HG03159 (cell line): ENCODE data around the gene ETS1.
A peak's percentile ranks its signal among the peaks of the same experiment; 100 is the strongest.

Source experiments
- ATAC-seq: cut with Tn5 transposase; IDR thresholded peaks from one replicate; pipeline ENCODE4 v1.9.1; 2021; ENCODE audit warnings: mild to moderate bottlenecking, moderate library complexity; ENCODE audit not compliant: unreplicated experiment

The ETS1 gene

DNA sequence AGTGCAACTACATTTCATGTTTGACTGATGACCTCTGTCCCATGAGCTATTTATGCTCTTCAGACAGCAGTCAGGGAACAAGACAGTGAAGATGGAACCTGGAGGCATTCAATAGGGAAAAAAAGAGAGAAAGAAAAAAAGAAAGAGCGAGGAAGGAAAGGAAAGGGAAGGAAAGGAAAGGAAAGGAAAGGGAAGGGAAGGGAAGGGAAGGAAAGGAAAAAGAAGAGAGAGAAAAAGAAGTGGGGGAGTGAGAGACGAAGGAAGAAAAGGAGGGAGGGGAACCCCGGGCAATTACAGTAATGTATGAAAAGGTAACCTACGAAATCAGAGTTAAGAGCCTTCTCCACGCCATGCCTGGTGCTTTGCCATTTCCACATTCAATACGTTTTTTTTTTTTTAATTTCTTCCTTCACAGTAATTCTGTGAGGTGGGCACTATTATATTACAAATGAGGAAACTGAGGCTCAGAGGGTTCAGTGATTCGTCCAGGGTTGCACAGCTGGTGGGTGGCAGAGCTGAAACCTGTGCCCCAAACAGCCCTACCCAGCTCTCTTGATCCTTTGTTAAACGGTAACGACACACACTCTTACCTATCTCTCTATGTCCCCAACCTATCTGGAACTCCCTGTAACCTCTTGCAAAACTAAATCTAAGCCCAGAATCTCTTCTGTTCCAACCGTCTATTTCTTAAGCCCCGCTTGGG lies 39.3 kb downstream of the ETS1 start:
- no peak for ATAC-seq

DNA sequence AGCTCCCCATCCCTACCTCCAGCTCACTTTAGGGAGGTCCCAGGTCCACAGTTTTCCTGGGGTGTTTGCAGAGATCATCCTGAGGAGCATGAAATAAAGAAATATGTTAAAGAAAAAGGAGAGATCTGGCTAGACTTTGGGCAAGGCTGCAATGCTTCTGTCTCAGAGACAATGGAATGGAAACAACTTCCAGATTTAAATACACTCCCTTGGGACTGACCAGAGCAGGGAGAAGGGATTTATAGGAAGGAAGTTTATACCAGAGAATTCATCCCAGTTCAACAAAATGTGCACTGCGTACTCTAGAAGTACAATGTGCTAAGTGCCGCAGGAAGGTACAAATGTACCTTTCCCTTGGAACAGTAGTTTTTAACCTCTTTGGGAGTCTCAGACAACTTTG lies 40.4 kb downstream of the ETS1 start:
- ATAC-seq: no peak

- no peak for ATAC-seq
Observed at GRCh38 chr11:128544471-128545051, 42.8 kb downstream of the ETS1 start.

GRCh38 chr11:128540469-128540868 lies 46.9 kb downstream of the ETS1 start:
- no peak for ATAC-seq

DNA sequence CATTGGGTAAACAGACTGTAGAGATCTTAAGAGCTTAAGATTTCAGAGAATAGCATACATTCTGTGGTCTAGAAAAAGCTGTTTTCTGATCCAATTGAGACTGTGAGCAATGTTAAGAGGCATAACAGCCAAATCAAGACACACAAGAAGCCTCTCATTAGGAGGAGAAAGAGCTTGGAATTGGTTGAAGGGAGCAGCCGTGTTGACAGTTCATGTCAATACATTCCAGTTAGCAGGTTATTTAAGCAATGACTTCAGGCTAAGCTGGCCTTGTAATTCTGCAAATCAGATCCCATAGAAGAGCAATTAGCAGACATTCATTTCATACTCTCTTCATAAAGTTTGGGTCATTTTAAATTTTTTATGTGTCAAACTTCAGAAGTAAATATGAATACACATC lies 50.9 kb downstream of the ETS1 start:
- ATAC-seq: no peak

DNA sequence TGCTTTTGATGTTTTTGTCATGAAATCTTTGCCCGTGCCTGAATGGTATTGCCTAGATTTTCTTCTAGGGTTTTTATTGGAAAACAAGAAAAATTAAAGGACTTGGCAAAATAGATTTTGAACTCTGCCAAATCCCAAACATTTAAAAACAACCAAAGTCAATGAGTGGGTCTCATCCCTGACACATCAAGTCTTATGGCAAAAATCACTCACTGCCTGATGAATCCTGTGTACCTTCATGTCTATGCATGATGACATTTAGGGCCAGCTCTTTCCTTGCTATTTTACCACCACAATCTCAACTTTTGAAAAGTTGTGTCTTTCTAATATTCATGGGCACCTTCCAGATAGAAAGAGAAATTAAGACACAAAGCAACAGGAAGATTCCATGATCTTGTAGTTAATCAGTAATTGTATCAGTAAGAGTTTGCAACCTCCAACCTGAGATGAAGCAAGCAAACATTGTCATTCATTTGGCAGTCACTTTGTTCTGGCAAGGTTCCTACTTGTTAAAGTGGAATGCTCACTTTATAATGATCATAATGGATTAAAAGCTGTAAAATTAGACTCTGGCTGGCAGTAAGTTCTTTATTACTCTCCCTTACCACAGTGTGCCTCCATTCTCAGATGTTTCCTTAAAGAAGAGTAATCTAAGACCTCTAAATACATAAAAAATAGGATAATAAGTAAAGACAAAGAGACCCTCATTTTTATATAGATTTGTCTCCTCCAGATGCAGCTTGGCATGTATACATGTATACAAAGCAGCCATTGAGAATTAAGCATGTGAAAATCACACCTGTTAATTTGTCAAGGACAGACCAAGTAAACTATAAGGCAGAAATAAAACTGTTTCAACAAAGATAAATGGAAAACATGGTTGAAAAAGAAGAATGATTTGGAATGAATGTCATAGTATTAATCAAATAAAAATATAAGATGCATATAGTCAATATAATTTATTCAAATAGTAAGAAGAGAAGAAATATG lies 51.6 kb downstream of the ETS1 start:
- no peak for ATAC-seq

- no peak for ATAC-seq
Observed at GRCh38 chr11:128533472-128533871, 53.9 kb downstream of the ETS1 start.

- no peak for ATAC-seq
Observed at GRCh38 chr11:128532572-128533091, 54.7 kb downstream of the ETS1 start.

- ATAC-seq: no peak
Observed at GRCh38 chr11:128532016-128532571, 55.3 kb downstream of the ETS1 start.

DNA sequence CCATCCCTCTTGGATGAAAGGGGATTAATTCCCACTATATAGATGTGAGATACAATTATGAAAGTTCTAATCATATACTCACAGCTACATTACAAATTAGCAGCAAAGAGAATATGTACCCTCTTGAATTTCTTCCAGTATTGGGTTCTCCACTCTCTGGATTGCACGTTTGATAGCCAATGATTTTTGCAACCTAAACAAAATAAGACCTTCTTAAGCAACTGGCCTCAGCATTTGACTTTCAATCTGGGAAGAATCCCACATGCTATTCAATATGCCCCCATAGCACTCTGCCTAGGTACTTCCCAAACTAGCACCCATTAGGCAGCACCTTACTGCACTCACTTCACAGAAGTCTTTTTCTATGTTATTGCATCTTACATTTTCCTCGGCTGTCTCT lies 55.8 kb downstream of the ETS1 start:
- no peak for ATAC-seq

- no peak for ATAC-seq
Observed at GRCh38 chr11:128530118-128531074, 57.0 kb downstream of the ETS1 start.

- no peak for ATAC-seq
Observed at GRCh38 chr11:128528294-128528693, 59.1 kb downstream of the ETS1 start.

GRCh38 chr11:128527046-128527445 lies 60.3 kb downstream of the ETS1 start:
- ATAC-seq: no peak

DNA sequence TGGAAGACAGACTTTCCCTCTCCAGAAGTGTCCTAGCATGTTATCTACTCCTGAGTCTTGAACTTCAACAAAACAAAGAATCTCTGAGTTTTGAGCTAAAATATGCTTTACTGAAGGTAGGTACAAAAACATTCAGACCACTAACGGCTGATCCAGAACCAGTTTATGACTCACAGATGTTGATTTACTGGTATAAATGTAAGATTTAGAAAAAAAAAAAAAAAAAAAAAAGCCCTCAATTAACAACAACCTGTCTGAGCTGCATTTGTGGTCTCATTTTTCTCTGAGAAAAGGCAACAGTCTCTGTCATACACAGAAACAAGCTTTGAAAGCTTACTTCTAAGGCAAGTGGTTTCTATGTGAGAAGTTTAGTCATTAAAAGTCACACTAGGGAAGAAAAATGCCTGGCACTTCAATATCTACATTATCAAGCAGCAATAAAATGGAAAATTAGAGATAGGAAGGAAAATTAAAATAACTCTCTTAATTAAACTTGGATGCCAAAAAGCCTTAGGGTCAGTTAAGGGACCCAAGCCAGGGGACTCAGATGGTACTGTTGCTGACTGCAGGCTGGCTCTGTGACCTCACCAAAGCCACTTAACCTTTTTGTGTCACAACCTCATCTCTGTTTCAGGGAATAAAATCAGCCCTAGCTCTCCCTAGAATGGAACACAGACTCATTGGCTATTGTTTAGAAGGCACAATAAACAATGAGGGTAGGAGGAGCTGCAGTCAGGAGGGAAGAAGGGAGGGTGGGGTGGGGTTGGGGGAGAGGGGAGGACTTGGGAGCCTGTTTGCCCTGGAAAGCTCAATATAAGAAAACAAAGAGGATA lies 61.7 kb downstream of the ETS1 start:
- no peak for ATAC-seq

- ATAC-seq: no peak
Observed at GRCh38 chr11:128524172-128524571, 63.2 kb downstream of the ETS1 start.

DNA sequence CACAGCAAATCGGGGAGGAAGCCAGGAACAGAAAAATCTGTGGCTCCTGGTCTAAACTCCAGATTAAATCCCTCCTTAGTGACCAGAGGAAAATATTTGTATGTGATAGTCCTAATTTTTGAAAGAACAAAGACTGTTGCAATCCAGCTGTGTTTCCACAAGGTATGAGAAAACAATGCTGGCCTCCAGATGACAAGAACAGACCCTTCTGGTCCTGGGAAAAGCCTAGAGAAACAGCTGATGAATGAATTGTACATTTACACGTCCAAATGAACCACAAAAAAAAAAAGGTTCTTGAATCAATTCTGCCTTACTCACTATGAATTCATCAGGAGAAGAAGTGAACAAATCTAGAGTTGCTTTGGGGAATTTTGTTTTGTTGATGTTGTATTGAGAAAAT lies 63.7 kb downstream of the ETS1 start:
- ATAC-seq: no peak

DNA sequence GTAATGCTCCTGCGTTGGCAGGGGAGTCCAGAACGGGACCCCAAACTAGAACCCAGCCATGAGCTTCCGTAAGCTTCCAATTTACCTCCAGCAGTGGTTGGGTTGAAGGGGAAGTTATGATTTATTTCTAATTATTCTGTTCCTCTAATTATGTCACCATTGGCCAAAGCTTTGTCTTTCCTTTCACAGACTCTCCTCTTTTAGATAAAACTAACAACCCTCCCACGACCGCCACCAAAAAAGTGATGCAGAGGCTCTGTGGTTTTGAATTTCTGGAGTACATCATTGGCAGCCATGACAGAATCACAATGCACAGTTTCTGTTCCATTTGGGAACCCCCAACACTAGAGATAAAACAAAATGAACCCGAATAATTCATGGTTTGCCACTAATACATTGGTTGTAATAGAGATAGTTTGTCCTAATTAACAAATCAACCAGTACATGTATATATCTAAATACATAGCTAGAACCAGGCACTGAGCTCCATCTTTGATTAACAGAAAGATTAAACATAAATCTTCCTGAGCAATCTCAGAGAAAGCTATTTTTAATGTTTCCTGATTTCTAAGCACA lies 64.3 kb downstream of the ETS1 start:
- ATAC-seq: peak; percentile 0

GRCh38 chr11:128522055-128522942 lies 65.1 kb downstream of the ETS1 start:
- peak; percentile 75 for ATAC-seq
